OCI-LY3 (cell line): Measurements from ENCODE around the gene PARD6G.

Experiments
- CTCF ChIP-seq: fragments of 200-600, 300-600 bp; sonication (generic); IDR thresholded peaks from 2 replicates; pipeline ENCODE4 v1.5.1; 2014; ENCODE audit warnings: antibody characterized with exemption, low read length, low read depth
- EZH2phosphoT487 ChIP-seq: fragments of 200-600 bp; shearing (Covaris generic); IDR thresholded peaks from 2 replicates; pipeline ENCODE4 v1.6.1; 2018; ENCODE audit warnings: antibody characterized with exemption, mixed run types, low read depth

- no peak for TF ChIP-seq CTCF
- no peak for TF ChIP-seq EZH2phosphoT487
Measured at GRCh38 chr18:80108739-80109675, 138.3 kb downstream of the PARD6G start, which contains the start of gene ADNP2.
